Duodenal mucosa (tissue), 2 donors: Measurements from ENCODE around the gene FLOT1.
A peak's percentile ranks its signal among the peaks of the same experiment; 100 is the strongest.

Source experiments
- H3K27ac ChIP-seq: one replicate; pipeline ENCODE4 v1.7.0; 2013; ENCODE audit warnings: low read depth, low read length
- H3K27me3 ChIP-seq, 2 donors: one replicate each; pipeline ENCODE4 v1.7.0; 2013; ENCODE audit warnings: low read length in 2 of 2, control low read depth in 1 of 2; ENCODE audit not compliant: insufficient read depth in 2 of 2, control insufficient read depth in 1 of 2
- H3K36me3 ChIP-seq, 2 donors: one replicate each; pipeline ENCODE4 v1.7.0; 2013; ENCODE audit warnings: low read length in 2 of 2, control low read depth in 1 of 2; ENCODE audit not compliant: insufficient read depth in 2 of 2, control insufficient read depth in 1 of 2
- H3K4me1 ChIP-seq, 2 donors: one replicate each; pipeline ENCODE4 v1.7.0; 2013; ENCODE audit warnings: low read length in 2 of 2, control low read depth in 1 of 2; ENCODE audit not compliant: insufficient read depth in 2 of 2, control insufficient read depth in 1 of 2
- H3K4me3 ChIP-seq, 2 donors: one replicate each; pipeline ENCODE4 v1.7.0; 2013; ENCODE audit warnings: low read length in 2 of 2, low read depth in 1 of 2
- H3K9ac ChIP-seq, 2 donors: one replicate each; pipeline ENCODE4 v1.7.0; 2013; ENCODE audit warnings: low read length in 2 of 2, low read depth in 1 of 2
- H3K9me3 ChIP-seq, 2 donors: one replicate each; pipeline ENCODE4 v1.7.0; 2013; ENCODE audit warnings: low read length in 2 of 2, control low read depth in 1 of 2; ENCODE audit not compliant: control insufficient read depth in 1 of 2

The FLOT1 gene

DNA sequence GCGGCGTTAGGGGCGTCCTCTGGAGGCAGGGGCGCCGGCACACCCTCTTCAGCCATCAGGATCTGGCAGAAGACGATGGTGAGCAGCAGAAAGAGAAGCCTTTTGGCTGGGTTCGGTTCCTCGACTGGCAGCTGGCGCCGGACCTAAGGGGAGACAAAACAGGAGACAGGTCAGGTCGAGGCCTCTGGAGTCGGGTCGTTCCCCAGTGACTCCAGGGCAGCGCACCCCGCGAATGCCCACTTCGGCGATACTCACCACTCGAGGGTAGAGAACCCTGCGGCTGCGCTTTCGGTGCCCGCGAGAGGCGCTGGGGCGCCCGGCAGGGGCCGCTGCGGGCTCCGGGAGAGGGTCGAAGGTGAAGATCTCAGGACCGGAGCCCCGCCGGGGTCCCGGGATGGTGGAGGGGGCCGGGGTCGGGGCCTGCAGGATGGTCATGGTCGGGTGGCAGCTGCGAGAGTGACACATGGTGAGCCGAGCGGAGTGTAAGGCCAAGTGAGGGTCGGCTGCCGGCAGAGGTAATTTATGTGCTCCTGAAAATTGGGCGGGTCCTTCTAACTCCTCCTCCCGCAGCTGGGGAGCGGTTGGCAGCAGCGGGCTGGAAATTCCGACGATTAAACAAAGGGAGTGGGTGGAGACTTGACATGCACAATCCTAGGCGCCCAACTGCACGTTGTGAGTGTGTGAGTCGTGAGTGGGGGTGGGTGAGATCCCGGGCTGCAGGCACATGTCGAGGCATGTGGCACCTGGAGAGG lies 1.7 kb upstream of the FLOT1 start, which contains the start of gene IER3:
Gene IER3, minus strand, starts transcription at position 494 of the 752 bp plus-strand sequence. Its CDS starts 29 bp downstream, at position 465.
- H3K4me1 ChIP-seq: peaks cover 41 to 49% of the 10 kb centered on the region in 2 donors

DNA sequence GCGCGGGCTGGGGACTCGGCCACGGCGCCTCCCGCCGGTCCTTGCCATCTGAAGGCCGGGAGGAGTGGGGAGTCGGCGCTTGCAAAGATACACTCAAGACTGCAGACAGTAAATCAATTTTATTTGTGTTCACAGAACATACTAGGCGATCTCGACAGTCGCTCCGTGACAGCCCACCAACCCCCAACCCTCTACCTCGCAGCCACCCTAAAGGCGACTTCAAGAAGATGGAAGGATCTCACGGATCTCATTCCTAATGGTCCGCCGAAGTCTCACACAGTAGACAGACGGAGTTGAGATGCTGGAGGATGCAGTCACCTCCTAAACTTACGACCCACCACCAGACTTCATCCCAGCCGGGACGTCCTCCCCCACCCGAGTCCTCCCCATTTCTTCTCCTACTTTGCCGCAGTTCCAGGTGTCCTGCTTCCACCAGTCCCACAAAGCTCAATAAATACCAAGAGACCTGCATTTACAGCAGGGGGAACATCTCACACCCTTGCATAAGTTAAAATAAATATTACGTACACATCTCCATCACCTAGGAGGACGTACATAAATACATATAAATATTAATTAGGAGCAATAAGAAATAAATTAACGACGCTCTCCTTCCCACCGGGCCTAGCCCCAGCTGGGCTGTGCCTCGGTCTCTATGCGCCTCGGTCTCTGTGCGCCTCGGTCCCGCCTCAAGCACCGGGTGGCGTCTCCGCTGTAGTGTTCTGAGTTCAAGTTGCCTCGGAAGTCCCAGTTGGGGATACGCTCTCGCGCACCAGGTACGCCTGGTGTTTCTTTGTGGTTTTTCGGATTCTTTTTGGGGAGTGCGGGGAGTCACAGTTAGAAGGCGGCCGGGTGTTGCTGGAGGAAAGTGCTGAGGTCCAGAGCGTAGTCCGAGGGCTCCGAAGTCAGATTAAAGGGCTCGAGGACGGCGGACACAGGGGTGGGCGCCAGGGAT lies 889 bp upstream of the FLOT1 start:
- Histone ChIP-seq H3K36me3 (peaks cover 15 to 24% of the 10 kb centered on the region in 2 donors), H3K4me1 (peaks cover 37 to 48% of the 10 kb centered on the region in 2 donors), H3K27me3 (no peaks in the 10 kb centered on the region), H3K9me3 (no peaks in the 10 kb centered on the region), H3K4me3 (peak overlapping the region; percentile 92 to 93), H3K27ac (peak overlapping the region; percentile 88), H3K9ac (peak overlapping the region; percentile 89 to 97)

More for the DNA sequence above, 1.7 kb upstream of the FLOT1 start, which contains the start of gene IER3:
- Histone ChIP-seq H3K9me3 (no peaks in the 10 kb centered on the region), H3K36me3 (peaks cover 9 to 16% of the 10 kb centered on the region in 2 donors), H3K27ac (peak within 1 kb of the TSS; percentile 88), H3K9ac (peak within 1 kb of the TSS; percentile 89 to 97), H3K4me3 (peak within 1 kb of the TSS; percentile 92 to 93), H3K27me3 (no peaks in the 10 kb centered on the region)

DNA sequence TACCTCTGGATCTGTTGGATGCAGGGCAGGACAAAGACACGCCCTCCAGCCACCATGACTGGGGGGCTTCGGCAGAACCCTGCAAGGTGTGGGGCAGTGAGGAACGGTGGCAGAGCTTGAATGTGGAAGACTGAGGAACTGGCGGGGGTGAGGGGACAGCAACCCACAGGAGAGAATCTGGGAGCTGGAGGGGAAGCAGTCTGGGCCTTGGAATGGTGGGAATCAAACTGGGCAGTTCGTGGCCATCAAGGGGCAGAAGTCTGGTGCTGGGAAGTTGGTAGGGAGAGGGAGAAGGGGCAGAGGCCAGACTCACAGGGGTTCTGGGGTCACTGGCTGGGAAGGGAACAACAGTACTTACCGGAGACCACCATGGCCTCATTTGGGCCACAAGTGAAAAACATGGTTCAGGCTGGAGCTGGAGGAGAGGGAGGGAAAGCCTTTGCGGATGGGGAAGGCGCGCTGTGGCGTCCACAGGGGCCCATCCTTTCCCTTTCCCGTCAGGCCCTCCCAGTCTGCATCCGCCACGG lies 635 bp downstream of the FLOT1 start:
- no peaks in the 10 kb centered on the region for H3K9me3 ChIP-seq
- peak overlapping the region; percentile 94 for H3K9ac ChIP-seq
- peaks cover 36 to 51% of the 10 kb centered on the region in 2 donors for H3K4me1 ChIP-seq
- H3K27ac ChIP-seq: peak overlapping the region; percentile 88
- H3K36me3 ChIP-seq: peaks cover 23 to 26% of the 10 kb centered on the region in 2 donors
- H3K4me3 ChIP-seq: peak overlapping the region; percentile 89 to 92
- H3K27me3 ChIP-seq: no peaks in the 10 kb centered on the region

DNA sequence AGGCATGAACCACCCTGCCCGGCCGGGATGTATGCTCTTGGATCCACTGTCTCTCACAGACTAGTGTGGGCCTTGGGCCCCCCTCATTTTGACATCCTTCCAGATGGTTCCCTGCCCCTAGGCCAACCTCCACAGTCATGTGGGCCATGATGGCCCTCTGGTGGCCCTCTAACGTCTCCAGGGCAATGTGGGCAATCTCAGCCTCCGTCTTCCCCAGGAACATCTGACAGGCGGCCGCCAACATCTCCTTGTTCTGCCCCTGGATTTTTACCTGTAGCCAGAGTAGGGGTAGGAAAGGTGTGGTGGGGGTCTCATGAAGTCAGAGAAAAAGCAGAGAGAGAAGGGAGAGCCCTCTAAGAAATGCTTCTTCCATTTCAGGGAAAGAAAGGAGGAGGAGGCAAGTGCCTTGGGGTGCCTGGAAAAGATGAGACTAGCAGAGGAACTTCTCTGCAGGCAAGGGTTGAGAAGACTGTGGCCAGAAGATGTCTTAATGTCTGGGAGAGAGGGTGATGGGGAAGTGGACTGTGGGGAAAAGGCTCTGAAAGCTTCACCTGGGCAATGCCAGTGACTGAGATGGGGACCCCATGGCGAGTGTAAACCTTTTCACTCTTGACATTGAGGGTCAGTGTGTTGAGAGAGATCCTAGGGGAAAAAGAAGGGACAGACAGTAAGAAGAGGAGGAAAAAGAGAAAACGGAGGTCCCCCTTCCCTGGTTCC lies 1.3 kb downstream of the FLOT1 start:
- Histone ChIP-seq H3K4me1 (peaks cover 36 to 51% of the 10 kb centered on the region in 2 donors), H3K27me3 (no peaks in the 10 kb centered on the region), H3K9me3 (no peaks in the 10 kb centered on the region), H3K4me3 (peak overlapping the region; percentile 89 to 92), H3K9ac (peak overlapping the region; percentile 94), H3K27ac (peak overlapping the region; percentile 88), H3K36me3 (peaks cover 23 to 26% of the 10 kb centered on the region in 2 donors)

DNA sequence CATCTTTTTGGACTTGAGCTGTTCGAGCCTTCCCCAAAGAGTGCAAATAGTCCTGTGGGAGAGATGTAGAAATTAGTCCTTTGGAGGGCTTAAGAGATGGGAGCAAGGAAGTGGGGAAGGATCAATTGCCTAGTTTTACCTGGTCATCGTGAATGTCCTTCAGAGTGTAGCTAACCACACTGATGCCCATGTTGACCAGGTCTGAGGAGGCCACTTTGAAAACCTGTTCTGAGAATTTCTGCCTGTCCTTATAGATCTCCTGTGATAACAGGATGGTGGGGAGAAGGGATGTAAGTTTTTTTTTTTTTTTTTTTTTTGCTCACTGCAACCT lies 2.0 kb downstream of the FLOT1 start:
- Histone ChIP-seq H3K4me1 (peaks cover 36 to 51% of the 10 kb centered on the region in 2 donors), H3K4me3 (no peak overlapping the region), H3K36me3 (peaks cover 23 to 33% of the 10 kb centered on the region in 2 donors), H3K9ac (no peak overlapping the region), H3K27ac (no peak overlapping the region), H3K27me3 (no peaks in the 10 kb centered on the region), H3K9me3 (no peaks in the 10 kb centered on the region)

DNA sequence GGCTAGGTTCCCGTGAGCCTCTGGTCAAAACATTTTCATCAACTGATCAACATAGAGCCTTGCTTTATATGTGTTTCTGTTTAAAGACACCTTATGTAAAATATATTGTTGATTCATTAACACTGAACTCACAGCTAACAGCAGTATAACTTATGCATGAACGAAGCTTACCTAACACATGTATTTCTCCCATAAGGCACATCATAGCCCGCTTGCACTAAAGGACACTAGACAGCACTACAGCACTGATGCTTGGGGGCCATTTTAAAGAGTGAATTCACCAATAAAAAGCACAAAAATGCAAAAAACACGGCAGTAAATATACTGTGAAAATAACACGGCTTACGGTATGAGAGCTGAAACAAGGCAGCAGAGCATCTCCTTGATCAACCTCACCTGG lies 4.0 kb downstream of the FLOT1 start:
- no peak overlapping the region for H3K27ac ChIP-seq
- peaks cover 23 to 44% of the 10 kb centered on the region in 2 donors for H3K36me3 ChIP-seq
- H3K4me3 ChIP-seq: no peak overlapping the region
- H3K9me3 ChIP-seq: no peaks in the 10 kb centered on the region
- no peaks in the 10 kb centered on the region for H3K27me3 ChIP-seq
- H3K4me1 ChIP-seq: peaks cover 36 to 45% of the 10 kb centered on the region in 2 donors
- no peak overlapping the region for H3K9ac ChIP-seq

DNA sequence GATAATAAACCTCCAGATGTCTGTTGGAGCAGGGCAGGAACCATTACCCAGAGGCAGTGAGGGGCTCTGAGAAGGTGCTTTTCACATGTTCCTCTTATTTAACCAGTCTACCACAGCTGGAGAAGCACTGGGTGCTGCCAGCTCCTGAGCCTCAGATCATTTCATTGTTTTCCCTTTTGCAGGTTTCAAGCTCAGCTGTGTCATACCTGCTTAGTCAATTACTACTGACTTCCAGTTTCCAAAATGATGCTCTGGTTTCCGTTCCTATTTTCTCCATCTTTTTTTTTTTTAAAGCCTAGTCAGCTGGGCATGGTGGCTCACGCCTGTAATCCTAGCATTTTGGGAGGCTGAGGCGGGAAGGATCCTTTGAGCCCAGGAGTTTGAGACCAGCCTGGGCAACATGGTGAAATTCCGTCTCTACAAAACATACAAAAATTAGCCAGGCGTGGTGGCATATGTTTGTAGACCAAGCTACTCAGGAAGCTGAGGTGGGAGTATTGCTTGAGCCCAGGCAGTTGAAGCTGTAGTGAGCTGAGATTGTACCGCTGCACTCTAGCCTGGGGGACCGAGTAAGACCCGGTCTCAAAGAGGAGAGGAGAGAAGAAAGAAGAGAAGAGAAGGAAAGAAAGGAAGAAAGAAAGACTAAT lies 6.7 kb downstream of the FLOT1 start:
- Histone ChIP-seq H3K4me1 (peaks cover 28 to 37% of the 10 kb centered on the region in 2 donors), H3K27me3 (no peaks in the 10 kb centered on the region)

DNA sequence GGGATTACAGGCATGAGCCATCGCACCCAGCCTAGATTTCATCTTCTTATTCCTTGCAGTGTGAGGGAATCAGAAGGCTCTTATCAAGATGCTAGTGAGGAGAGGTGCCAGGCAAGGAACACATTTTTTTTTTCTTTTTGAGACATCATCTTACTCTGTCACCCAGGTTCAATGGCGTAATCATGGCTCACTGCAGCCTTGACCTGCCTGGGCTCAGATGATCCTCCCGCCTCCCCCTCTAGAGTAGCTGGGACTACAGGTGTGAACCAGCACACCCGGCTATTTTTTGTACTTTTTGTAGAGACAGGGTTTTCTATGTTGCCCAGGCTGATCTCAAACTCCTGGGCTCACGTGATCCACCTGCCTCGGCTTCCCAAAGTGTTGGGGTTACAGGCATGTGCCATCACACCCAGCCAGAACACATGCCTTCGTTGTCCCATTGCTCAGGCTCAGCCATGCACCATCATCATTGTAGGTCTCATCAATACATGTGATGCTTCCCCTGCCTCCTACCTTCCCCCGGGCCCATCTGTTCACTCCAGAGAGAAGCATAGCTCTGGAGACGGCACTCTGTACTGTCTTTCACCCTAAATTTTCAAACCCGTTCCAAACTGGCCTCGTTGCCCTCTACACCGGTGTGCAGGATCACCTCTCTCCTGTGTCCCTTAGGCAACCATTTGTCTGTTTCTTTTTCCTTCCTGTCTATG lies 10.1 kb downstream of the FLOT1 start:
- Histone ChIP-seq H3K9ac (no peak overlapping the region), H3K4me1 (peaks cover 12 to 19% of the 10 kb centered on the region in 2 donors), H3K27ac (no peak overlapping the region), H3K36me3 (peaks cover 16 to 64% of the 10 kb centered on the region in 2 donors), H3K4me3 (no peak overlapping the region), H3K27me3 (no peaks in the 10 kb centered on the region), H3K9me3 (no peaks in the 10 kb centered on the region)

More for the DNA sequence above, 6.7 kb downstream of the FLOT1 start:
- Histone ChIP-seq H3K27ac (no peak overlapping the region), H3K36me3 (peaks cover 23 to 59% of the 10 kb centered on the region in 2 donors), H3K4me3 (no peak overlapping the region), H3K9ac (no peak overlapping the region), H3K9me3 (no peaks in the 10 kb centered on the region)
